DMS53 (cell line): ENCODE data around the gene DNAJC6.
A peak's percentile ranks its signal among the peaks of the same experiment; 100 is the strongest.
"Not testable (repeated sequence)": the region's sequence is repeated elsewhere in the genome, so short reads cannot be mapped to it uniquely, and the experiment has no call there.

Experiments used
- DNase-seq: peaks from one replicate; lab custom pipeline; 2025; lab: John Stamatoyannopoulos, UW

The DNAJC6 gene

DNA sequence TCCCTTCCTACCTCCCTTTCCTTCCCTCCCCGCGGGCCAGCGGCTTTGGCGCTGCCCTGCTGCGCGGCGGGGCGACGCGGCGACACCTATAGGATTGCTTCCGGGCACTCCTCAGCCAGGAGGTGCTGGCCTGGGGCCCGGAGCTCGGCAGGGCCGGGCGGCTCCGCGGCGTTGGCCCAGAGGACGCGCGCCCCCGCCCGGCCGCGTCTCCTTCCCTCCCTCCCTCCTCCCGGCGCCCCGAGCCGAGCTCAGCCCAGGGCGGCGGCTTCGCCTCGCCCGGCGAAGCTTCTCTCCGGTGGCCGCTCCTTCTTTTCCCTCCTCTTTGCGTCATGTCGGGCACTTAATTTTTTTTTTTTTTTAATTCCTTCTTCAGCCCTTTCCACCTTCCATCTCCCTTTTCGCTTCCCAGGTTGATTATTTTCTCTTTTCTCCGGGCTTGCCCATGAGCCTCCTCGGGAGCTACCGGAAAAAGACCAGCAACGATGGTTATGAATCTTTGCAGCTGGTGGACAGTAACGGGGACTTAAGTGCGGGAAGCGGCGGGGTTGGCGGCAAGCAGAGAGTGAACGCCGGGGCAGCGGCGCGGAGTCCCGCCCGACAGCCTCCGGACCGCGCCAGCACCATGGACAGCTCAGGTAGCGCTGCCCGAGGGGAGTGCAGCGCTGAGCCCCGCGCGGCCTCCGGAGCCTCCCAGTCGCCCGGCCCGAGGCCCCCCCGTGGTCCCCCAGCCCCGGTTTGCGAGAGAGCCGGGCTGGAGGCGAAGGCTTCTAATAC lies at the start of gene DNAJC6:
TSS of gene DNAJC6 (plus strand) at position 240 of the 774 bp plus-strand sequence. CDS start at position 443, 203 bp downstream.
- peak; percentile 97 for DNase-seq

DNA sequence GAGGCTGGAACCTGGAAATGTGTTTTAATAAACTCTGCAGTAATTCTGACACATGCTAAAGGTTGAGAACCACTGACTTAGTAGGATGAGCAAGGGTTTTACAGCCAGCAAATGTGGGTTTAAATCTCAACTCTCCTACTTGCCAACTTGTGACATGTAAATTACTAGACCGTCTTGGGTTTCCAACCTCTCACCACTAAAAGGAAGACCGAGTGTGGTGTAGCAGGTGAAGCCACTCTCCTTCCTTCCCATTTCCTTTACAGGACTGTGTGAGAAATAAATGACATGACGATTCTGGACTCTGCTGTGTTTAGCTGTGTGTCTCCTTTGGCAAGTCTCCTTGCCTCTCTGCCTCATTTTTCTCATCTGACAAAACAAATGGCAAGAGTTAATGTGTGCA lies 49.5 kb upstream of the DNAJC6 start:
- peak; percentile 35 for DNase-seq

DNA sequence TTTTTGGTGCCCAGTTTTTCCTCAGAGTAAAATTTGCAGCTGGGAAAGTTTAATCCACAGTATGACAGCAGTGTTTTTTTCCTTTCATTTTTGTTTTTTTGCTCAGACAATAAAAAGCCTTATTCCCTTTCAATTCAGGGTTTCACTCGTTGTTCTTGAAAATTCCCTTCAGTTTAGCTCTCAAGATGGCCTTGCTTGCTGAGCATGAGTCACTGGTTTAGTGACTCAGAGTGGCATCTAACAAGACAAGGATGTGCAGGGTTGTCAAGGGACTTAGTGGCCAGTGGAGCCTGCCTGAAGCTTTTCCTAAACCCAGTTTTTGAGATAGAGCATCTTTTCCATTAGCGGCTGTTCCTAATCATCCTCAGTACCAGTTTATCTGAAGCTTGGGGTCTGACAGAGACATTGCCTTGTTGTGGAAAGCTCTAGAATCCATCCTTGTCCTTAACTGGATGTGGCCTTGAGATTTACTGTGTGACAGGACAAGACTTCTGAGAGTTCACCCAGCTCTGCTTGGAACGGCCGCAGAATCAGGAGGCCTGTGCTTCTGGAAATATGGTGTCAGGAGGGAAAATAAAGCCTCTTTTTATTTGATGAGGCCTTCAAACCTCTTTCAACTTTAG lies 48.4 kb upstream of the DNAJC6 start:
- peak; percentile 91 for DNase-seq

DNA sequence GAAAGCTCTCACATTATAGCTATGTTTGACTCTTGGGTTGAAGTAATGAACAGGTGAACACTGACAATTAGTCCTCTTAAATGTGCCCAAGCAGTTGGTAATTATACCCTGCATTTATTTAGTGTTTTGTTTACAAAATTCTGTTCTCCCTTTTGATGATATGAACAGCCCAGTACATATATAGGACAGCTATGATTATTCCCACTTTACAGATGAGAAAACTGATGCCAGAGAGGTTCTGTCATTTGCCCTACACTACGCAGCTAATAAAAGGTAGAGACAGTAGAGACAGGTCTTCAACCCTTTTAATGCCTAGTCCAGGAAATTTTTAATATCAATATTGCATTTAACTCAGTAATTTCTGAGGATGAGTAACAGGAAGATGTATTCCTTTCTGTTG lies 46.1 kb upstream of the DNAJC6 start:
- DNase-seq = no peak

DNA sequence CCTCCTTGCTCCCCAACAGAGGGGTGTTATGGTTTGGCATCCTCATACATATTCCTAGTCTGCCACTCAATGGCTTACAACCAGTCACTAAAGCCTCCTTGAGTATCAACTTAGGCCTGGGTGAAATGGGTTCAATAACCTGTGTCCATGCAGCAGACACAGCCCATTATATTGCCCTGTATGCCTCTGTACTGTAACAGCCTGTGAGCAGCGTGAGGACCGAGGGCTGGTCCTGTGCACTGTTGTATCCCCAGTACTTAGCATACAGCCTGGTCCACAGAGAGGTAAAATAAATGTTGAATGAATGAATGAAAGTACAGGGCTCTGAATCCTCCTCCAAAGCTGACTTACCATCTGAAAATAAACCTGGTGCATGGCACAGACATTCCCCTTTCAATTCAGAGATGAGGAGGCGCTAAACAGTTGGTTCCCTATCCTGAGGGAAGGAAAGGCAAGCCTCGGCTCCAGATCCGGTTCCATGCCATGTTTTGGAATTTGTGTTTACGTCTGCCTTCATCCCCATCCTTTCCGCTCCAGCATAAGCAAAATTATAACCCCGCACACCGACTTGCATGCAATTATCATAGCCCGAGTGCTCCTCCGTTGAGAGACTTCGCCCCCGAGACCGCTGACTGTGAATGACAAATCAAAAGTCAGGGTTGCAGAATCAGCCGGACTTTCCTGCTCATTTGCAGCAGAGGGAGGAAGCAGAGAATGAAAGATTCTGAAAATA lies 45.0 kb upstream of the DNAJC6 start:
- peak; percentile 65 for DNase-seq

DNA sequence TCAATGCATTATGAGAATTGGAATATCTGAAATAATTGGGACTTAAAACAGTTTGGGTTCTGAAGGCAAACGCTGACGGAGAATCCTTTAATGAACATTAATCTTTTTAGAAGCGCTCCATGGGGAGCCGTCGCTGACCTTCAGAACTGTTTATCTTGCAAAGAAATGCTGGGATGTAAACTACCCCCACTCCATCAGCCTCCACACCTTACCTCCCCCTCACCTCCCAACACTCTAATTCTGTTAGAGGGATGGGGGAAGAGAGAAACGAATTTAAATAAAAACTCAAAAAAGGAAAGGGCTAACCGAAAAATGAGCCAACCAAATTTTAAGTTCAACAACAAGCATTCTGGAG lies 44.1 kb upstream of the DNAJC6 start:
- peak; percentile 49 for DNase-seq

DNA sequence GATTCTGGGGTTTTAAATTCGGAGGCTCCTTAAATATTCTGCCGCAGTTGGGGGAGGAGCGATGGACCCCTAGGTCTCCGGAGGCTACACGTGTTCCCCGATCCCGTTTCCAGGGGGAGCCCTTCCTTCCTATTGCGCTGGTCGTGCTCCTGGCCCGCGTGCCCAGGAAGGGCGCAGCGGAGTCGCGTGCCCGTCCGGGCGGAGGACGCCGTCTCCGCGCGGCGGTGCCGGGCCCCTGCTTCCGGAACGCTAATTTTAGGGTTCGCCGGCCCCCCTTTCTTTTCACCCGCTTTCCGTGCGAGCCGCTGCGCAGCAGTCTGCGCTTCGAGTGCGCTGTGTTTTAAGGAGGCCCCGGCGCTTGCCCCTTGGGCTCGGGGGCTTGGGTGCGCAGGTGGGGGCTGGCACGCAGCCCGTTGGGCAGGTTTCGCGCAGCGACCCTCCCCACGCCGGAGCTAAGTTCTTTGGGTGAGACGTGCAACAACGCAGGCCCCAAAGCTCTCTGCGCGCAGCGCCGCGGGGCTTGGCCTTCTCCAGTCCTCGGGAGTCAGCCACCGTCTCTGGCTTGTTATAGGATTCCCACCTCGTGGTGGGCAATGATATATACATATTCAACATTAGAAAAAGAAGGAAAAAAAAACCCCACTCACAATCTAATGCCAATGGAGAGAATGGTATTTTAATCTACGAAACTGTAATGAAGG lies 43.5 kb upstream of the DNAJC6 start:
- DNase-seq = peak; percentile 81

DNA sequence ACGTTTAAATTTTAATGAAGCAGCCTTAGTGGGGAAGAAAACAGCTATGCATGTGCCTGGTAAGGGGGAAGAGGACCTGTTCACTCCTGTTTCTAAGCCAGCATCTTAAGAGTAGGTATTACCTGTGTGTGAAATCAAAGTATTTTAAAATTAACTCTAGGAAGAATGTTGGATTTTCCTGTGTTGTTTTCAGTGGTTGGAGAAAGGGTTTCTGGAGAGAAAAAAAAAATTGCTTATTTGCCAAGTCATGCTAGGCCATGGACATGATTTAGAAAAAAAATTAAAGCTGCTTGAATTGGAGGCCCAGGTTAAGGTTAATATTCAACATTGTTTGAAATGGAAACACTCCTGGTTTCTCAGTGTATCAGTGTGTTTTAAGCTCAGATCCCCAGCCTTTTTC lies 42.9 kb upstream of the DNAJC6 start:
- peak; percentile 50 for DNase-seq

DNA sequence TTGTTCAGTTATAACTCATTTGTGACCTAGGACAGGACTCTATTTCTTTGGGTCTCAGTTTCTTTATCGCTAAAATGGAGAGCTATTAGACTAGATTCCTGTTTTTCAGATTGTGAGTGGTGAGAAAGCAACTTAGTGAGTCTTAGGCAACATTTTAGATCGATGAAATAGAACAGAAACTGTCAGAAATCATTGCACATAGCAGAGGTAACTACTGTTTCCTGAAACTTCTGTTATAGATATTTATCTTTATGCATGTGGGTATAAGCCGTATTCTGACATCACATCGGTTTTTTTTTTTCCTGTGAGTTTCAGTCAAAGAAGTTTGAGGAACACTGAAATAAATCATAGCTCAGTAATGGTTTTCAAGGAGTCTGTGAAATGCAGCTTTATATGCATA lies 42.1 kb upstream of the DNAJC6 start:
- DNase-seq = no peak

DNA sequence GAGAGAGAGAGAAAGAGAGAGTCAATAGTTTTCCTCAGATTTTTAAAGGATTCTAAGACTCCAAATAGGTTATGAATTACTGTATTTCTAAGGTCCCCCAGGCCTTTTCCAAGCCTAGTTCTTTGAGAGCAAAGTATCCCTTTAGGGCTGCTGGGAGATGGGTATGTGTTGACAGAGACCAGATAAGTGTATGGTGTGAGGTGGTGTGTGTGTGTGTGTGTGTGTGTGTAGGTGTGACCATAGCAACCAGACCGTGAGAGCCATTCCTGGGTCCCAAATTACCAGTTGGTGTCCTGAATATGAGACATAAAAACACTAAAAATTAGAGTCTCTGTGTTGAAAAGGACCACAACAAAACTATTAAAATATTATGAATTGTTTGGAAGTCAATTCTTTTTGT lies 41.7 kb upstream of the DNAJC6 start:
- peak; percentile 82 for DNase-seq

DNA sequence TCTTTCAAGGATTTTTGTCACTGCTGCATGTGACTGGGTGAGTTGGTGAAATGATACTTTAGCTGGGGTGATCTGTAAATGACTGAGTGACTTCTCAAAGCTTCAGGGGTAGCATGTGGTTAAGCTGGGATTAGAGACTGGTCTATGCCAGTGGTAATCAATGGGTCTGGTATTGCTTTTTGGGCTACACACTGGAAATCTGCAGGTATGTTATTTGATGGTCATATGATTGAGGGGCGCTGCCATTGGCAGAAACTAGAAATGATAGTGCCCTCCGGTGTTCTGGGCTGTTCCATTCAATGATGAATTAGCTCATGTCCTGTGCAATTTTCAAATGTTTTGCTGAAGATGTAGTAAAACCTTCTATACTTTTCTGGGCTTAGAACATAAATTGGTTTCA lies 39.7 kb upstream of the DNAJC6 start:
- DNase-seq = no peak

DNA sequence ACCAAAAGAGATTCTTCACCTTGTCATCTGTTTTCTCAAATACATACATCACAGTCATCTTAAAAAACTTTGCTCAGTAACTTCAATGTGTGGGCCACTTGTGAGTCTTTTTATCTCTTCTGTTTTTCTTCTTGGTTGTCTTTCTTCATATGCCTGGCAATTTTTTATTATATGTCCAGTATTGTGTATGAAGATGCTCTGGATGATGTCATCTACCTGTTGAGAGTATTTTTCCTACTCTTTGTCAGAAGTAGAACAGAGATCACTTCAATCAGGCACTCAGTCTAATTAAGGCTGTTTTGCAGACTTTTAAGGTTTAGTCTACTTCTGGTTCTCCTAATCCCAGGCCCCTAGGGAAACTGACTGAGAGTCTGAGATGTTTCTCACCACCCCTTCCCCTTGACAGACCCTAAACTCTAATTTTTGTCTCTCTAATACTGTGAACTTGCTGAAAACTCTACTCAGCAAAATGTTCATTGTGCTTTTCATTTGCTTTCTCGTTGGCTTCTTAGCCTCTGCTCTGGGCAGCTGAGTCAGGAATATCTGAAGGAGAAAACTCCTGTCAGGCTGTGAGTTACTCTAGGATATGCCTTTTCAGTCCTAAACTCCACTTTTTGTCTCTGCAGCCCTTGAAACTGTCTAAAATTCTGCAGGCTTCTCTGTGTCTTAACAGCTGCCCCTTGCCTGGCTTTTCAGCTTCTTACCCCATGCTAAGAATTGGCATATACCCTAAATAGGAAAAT lies 33.0 kb upstream of the DNAJC6 start:
- no peak for DNase-seq

DNA sequence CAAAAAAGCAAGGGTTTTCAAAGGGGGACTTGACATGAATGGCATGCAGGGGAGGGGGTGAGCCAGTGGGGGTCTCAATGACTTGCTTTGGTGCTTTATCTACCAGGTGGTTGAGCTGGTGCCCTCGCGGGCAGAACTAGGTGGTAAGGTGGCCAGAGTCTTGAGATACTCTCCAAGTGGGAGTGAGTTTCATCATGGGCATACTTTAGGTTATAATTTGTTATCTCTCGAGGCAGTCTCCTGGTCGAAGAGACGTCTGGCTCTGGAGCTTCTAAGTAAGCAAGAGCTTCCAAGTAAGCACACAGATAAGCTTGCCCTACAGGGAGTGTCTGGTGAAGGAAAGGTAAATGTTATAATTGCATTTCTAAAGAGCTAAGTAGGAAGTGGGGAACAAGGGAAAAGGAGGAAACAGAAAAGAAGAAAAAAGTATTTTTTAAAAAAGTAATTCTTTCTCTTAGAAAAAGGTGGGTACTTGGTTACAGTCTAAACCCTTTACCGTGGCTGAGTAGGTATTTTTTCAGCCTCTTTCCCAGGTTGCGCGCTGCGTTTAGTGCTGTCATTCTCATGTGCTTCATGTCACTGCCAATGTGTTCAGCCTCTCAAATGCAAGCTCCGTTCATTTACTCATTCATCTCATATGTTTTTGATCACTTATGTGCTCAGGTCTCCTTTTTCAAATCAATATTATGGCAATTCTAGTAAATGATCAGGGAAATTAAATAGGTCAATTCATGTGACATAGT lies 31.6 kb upstream of the DNAJC6 start:
- DNase-seq = no peak

DNA sequence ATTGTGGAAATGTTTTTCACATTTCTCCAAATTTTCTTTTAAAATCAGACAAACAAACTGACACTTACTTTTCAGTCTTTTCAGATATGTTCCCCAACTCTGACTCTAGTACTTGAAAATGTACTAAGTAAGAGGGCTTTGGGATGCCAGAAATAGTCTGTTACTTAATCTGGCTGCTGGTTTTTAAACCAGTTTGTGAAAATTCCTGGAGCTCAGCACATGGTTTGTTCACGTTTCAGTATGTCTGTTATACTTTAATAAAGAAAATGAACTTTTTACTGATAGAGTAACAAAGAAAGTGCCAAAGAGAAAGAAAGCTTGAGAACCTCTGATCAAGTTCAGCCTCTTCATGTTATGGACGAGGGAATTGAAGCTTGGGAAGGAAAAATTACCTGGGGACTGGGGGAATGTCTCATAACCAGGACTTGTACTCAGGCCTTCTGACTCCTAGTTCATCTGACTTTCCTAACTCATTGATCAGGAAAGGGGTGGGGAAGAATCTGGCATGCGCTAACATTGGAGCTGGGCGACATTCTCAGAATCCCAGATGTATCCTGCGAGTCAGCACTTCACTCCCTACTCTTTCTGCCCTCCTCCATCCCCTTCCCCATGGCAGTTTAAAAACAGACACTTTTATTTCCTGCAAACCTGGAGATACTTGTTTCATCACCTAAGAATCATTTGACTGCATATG lies 30.8 kb upstream of the DNAJC6 start:
- no peak for DNase-seq

DNA sequence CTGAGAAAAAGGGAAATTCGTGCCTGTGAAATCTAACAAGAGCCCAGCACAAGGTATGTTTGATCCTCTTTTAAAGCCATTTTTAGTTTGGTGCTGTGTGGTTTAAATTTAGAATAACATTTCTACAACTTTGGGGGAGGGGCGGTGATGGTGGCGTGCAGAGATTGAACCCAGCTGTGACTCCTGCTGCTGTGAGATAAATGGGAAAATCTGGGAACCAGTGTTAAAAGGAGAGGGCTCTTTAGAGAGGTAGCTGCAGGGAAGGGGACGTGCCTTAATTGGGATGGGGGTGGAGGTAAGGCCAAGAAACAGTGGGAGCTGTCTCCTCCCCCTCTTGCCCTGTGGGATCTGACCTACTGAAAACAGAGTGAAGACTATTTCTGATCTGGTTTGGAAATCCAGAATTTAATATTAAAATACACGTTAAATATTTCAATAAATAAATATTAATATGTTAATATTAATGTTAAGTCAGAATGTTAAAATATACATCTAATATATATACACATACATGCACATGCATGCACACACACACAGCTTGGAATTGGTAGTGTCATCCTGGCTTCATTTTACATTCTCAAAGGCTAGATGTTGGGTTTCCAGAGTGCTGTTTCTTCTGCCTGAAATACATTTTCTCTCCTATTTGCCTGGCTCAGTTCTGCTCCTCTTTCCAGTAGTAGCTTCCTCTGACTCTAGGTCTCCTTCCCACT lies 30.1 kb upstream of the DNAJC6 start:
- DNase-seq = no peak

DNA sequence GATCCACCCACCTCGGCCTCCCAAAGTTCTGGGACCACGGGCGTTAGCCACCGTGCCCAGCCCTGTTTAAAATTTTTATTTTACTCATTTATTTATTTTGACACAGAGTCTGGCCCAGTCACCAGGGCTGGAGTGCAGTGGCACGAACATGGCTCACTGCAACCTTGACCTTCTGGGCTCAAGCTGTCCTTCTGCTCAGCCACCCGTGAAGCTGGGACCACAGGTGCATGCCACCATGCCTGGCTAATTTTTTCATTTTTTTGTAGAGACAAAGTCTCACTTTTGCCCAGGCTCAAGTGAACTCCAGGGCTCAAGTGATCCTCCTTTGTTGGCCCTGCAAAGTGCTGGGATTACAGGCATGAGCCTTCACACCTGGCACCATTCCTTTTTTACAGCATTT lies 27.5 kb upstream of the DNAJC6 start:
- peak; percentile 49 for DNase-seq

DNA sequence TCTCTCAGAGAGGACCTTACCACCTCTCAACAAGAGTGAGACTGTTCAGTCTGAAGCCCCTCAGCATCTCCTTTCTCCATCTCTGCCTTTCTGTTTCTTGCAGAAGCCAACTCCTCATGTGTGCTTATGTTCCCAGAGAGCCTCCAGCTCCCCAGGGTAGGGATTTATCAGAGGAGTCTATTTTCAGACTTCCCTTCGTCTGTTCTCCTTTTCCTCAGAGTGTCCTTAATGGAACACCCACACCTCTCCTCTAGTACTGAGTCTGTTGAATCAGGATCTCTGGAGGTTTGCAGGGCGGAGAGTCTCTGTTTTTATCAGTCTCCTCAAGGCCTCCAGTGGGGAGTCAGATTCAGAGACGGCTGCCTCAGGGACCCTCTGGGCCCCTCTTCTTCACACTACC lies 25.1 kb upstream of the DNAJC6 start:
- DNase-seq = no peak

DNA sequence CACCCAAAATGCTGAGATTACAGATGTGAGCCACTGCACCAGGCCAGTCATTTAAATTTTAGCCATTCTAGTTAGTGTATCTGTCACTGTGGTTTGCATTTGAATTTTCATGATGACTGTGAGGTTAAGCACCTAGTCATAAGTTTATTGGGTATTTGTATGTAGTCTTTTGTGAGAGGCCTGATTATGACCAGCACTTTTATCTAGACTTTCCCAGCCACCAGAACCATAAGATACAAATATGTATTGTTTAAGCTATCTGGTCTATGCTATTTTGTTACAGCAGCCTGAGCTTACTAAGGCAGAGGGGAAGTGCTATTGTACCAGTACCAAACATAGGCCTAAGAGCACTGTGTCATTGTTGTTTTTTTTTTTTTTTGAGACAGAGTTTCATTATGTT lies 19.9 kb upstream of the DNAJC6 start:
- DNase-seq = no peak

DNA sequence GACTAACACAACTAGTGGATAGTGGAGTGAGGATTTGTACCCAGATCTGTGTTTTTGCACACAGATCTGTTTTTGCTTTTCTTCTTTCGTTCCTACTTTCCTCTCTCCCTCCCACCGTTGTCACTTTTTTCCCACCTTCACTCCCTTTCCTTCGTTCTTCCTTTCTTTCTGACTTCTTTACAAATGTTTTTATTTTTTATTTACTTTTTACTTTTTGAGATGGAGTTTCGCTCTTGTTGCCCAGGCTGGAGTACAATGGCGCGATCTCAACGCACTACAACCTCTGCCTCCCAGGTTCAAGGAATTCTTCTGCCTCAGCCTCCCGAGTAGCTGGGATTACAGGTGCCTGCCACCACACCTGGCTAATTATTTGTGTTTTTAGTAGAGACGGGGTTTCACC lies 17.5 kb upstream of the DNAJC6 start:
- DNase-seq = not testable (repeated sequence)
